ENCODE measurements around the gene SMIM13.

Gene SMIM13

GRCh38 chr6:11155589-11155988 is 62.0 kb downstream of the SMIM13 start:
- no peak for DNase-seq (ENCODE audit: low read depth)

- DNase-seq (ENCODE audit: low read depth) = no peak
Observed at GRCh38 chr6:11160199-11160598, 66.6 kb downstream of the SMIM13 start.

GRCh38 chr6:11161031-11161956 is 67.7 kb downstream of the SMIM13 start:
- no peak for DNase-seq (ENCODE audit: low read depth)

- DNase-seq (ENCODE audit: low read depth) = no peak
Observed at GRCh38 chr6:11162262-11162661, 68.6 kb downstream of the SMIM13 start.

- DNase-seq (ENCODE audit: low read depth) = no peak
Observed at GRCh38 chr6:11163932-11164331, 70.3 kb downstream of the SMIM13 start.

GRCh38 chr6:11164717-11165646 is 71.3 kb downstream of the SMIM13 start:
- DNase-seq (ENCODE audit: low read depth) = no peak

- no peak for DNase-seq (ENCODE audit: low read depth)
Observed at GRCh38 chr6:11166948-11167347, 73.3 kb downstream of the SMIM13 start.

- no peak for DNase-seq (ENCODE audit: low read depth)
Observed at GRCh38 chr6:11168091-11168635, 74.5 kb downstream of the SMIM13 start.

- no peak for DNase-seq (ENCODE audit: low read depth)
Observed at GRCh38 chr6:11171952-11172351, 78.3 kb downstream of the SMIM13 start.

GRCh38 chr6:11172501-11173327 is 79.1 kb downstream of the SMIM13 start:
- DNase-seq (ENCODE audit: low read depth) = no peak

- no peak for DNase-seq (ENCODE audit: low read depth)
Observed at GRCh38 chr6:11174242-11174611, 80.6 kb downstream of the SMIM13 start.

GRCh38 chr6:11177271-11177670 is 83.6 kb downstream of the SMIM13 start:
- no peak for DNase-seq (ENCODE audit: low read depth)

GRCh38 chr6:11179088-11179418 is 85.4 kb downstream of the SMIM13 start:
- DNase-seq (ENCODE audit: low read depth) = no peak

GRCh38 chr6:11179419-11180202 is 86.0 kb downstream of the SMIM13 start:
- no peak for DNase-seq (ENCODE audit: low read depth)

- no peak for DNase-seq (ENCODE audit: low read depth)
Observed at GRCh38 chr6:11181478-11182136, 88.0 kb downstream of the SMIM13 start.

- no peak for DNase-seq (ENCODE audit: low read depth)
Observed at GRCh38 chr6:11183761-11184362, 90.2 kb downstream of the SMIM13 start.

GRCh38 chr6:11185204-11185842 is 91.7 kb downstream of the SMIM13 start:
- DNase-seq (ENCODE audit: low read depth) = no peak

GRCh38 chr6:11187301-11187700 is 93.7 kb downstream of the SMIM13 start:
- no peak for DNase-seq (ENCODE audit: low read depth)

All from CMK (cell line).